GM19238 (cell line): ENCODE results near the gene SVEP1.
"Not testable (repeated sequence)": the region's sequence is repeated elsewhere in the genome, so short reads cannot be mapped to it uniquely, and the experiment has no call there.

Source experiments
- DNase-seq: peaks from one replicate; pipeline ENCODE4 v3.0.0; 2011; ENCODE audit warnings: low spot score; ENCODE audit not compliant: insufficient read length

Gene SVEP1

GRCh38 chr9:110579862-110580219 is 300 bp upstream of the SVEP1 start:
- DNase-seq = no peak

GRCh38 chr9:110578575-110579033 is 937 bp downstream of the SVEP1 start:
- no peak for DNase-seq

- no peak for DNase-seq
Observed at GRCh38 chr9:110575945-110576344, 3.6 kb downstream of the SVEP1 start.

GRCh38 chr9:110575169-110575568 is 4.4 kb downstream of the SVEP1 start:
- no peak for DNase-seq

GRCh38 chr9:110573305-110573704 is 6.2 kb downstream of the SVEP1 start:
- no peak for DNase-seq

GRCh38 chr9:110571801-110572483 is 7.6 kb downstream of the SVEP1 start:
- no peak for DNase-seq

- DNase-seq = no peak
Observed at GRCh38 chr9:110566156-110566555, 13.4 kb downstream of the SVEP1 start.

- no peak for DNase-seq
Observed at GRCh38 chr9:110561826-110562225, 17.7 kb downstream of the SVEP1 start.

- DNase-seq = no peak
Observed at GRCh38 chr9:110559869-110560268, 19.7 kb downstream of the SVEP1 start.

- no peak for DNase-seq
Observed at GRCh38 chr9:110555551-110556331, 23.8 kb downstream of the SVEP1 start.

- DNase-seq = no peak
Observed at GRCh38 chr9:110546411-110546871, 33.1 kb downstream of the SVEP1 start.

GRCh38 chr9:110545705-110546104 is 33.8 kb downstream of the SVEP1 start:
- DNase-seq = no peak

- no peak for DNase-seq
Observed at GRCh38 chr9:110543631-110544051, 35.9 kb downstream of the SVEP1 start.

- DNase-seq = no peak
Observed at GRCh38 chr9:110541950-110542349, 37.6 kb downstream of the SVEP1 start.

GRCh38 chr9:110538647-110539041 is 40.9 kb downstream of the SVEP1 start:
- DNase-seq = no peak

- no peak for DNase-seq
Observed at GRCh38 chr9:110537841-110538646, 41.5 kb downstream of the SVEP1 start.

- no peak for DNase-seq
Observed at GRCh38 chr9:110536822-110537221, 42.7 kb downstream of the SVEP1 start.

GRCh38 chr9:110534162-110534561 is 45.4 kb downstream of the SVEP1 start:
- not testable (repeated sequence) for DNase-seq

GRCh38 chr9:110532908-110533665 is 46.5 kb downstream of the SVEP1 start:
- DNase-seq = no peak

- no peak for DNase-seq
Observed at GRCh38 chr9:110531776-110532175, 47.8 kb downstream of the SVEP1 start.

- not testable (repeated sequence) for DNase-seq
Observed at GRCh38 chr9:110531241-110531640, 48.3 kb downstream of the SVEP1 start.
